Ascending aorta (tissue), 2 donors: ENCODE measurements around the gene ERBB2. TPM values are rescaled to one million over a fixed set of nuclear protein-coding genes. Genes with fewer than 3 reads are reported as not detected.
A peak's percentile ranks its signal among the peaks of the same experiment; 100 is the strongest.

Experiments
- DNase-seq, 2 donors: peaks; one replicate each; pipeline ENCODE4 v3.0.0-alpha.2; 2019; ENCODE audit warnings: low spot score in 2 of 2
- H3K27ac ChIP-seq, 2 donors: fragments of 200-600 bp; sonication (generic); one replicate each; pipeline ENCODE4 v1.5.1; 2016 to 2017; ENCODE audit warnings: mild to moderate bottlenecking in 1 of 2
- H3K27me3 ChIP-seq: fragments of 200-600 bp; sonication (generic); one replicate; pipeline ENCODE4 v1.5.1; 2017
- H3K36me3 ChIP-seq, 2 donors: fragments of 200-600 bp; sonication (generic); one replicate each; pipeline ENCODE4 v1.5.1; 2016
- H3K4me1 ChIP-seq, 2 donors: fragments of 200-600 bp; sonication (generic); one replicate each; pipeline ENCODE4 v1.5.1; 2016 to 2017; ENCODE audit warnings: mild to moderate bottlenecking in 1 of 2
- H3K4me3 ChIP-seq, 2 donors: fragments of 200-600 bp; sonication (generic); one replicate each; pipeline ENCODE4 v1.5.1; 2016 to 2017; ENCODE audit warnings: mild to moderate bottlenecking in 1 of 2
- H3K9me3 ChIP-seq, 2 donors: fragments of 200-600 bp; sonication (generic); one replicate each; pipeline ENCODE4 v1.5.1; 2016
- CTCF ChIP-seq, 3 experiments: fragments of 200-600 bp in 2 of 3; fragments of 450-650 bp in 1 of 3; sonication (generic) in 2 of 3; IDR thresholded peaks; one replicate each; pipeline ENCODE4 v1.5.1; 2016 to 2019; ENCODE audit warnings: antibody characterized with exemption in 3 of 3, mild to moderate bottlenecking in 1 of 3, moderate library complexity in 1 of 3
- intact Hi-C: fragments of 100-400 bp; cut with DNase I; formaldehyde crosslinking; loops from one replicate; pipeline ENCODE4 v1.15.1; 2023
- total RNA-seq: library from RNA; depleted of rRNA; stranded (reverse); fragments of >200 nt; gene quantifications from one replicate; pipeline ENCODE4 v1.1.0, GENCODE V29; 2016

ERBB2 gene
- total RNA-seq, 1 donor from 2014 or later: 124 TPM

GRCh38 chr17:39714234-39714633, 14.4 kb downstream of the ERBB2 start:
- Histone ChIP-seq H3K4me1 (no peaks in the 10 kb centered on the region), H3K9me3 (no peaks in the 10 kb centered on the region), H3K36me3 (peaks cover 78 to 96% of the 10 kb centered on the region in 2 donors), H3K4me3 (no peak overlapping the region), H3K27me3 (no peaks in the 10 kb centered on the region), H3K27ac (no peak overlapping the region)
- DNase-seq: no peak
- no peak for TF ChIP-seq CTCF (IDR thresholded peaks at IDR 0.05)
- intact Hi-C loops: no loop called here

GRCh38 chr17:39715375-39716072, 15.7 kb downstream of the ERBB2 start:
- Histone ChIP-seq H3K36me3 (peaks cover 73 to 96% of the 10 kb centered on the region in 2 donors), H3K27me3 (no peaks in the 10 kb centered on the region), H3K4me1 (no peaks in the 10 kb centered on the region), H3K27ac (no peak overlapping the region), H3K4me3 (no peak overlapping the region), H3K9me3 (no peaks in the 10 kb centered on the region)
- no peak for TF ChIP-seq CTCF (IDR thresholded peaks at IDR 0.05)
- intact Hi-C loops: no loop called here
- no peak for DNase-seq

- intact Hi-C loops: no loop called here
- H3K27me3 ChIP-seq: no peaks in the 10 kb centered on the region
- H3K36me3 ChIP-seq: peaks cover 68 to 94% of the 10 kb centered on the region in 2 donors
- no peak for DNase-seq
- H3K27ac ChIP-seq: peak overlapping the region in 1 of 2 donors; percentile 18
- H3K9me3 ChIP-seq: no peaks in the 10 kb centered on the region
- H3K4me3 ChIP-seq: no peak overlapping the region
- TF ChIP-seq CTCF (IDR thresholded peaks at IDR 0.05): no peak
- no peaks in the 10 kb centered on the region for H3K4me1 ChIP-seq
Measured at GRCh38 chr17:39716073-39716818, 16.4 kb downstream of the ERBB2 start.

GRCh38 chr17:39716879-39717536, 17.1 kb downstream of the ERBB2 start:
- no peaks in the 10 kb centered on the region for H3K9me3 ChIP-seq
- no peak for TF ChIP-seq CTCF (IDR thresholded peaks at IDR 0.05)
- H3K4me3 ChIP-seq: no peak overlapping the region
- intact Hi-C loops: no loop called here
- no peaks in the 10 kb centered on the region for H3K4me1 ChIP-seq
- H3K27ac ChIP-seq: no peak overlapping the region
- peaks cover 64 to 94% of the 10 kb centered on the region in 2 donors for H3K36me3 ChIP-seq
- no peak for DNase-seq
- no peaks in the 10 kb centered on the region for H3K27me3 ChIP-seq

GRCh38 chr17:39717660-39718059, 17.8 kb downstream of the ERBB2 start:
- Histone ChIP-seq H3K36me3 (peaks cover 60 to 92% of the 10 kb centered on the region in 2 donors), H3K9me3 (no peaks in the 10 kb centered on the region), H3K4me1 (no peaks in the 10 kb centered on the region), H3K27me3 (no peaks in the 10 kb centered on the region), H3K27ac (no peak overlapping the region), H3K4me3 (no peak overlapping the region)
- no peak for DNase-seq
- TF ChIP-seq CTCF (IDR thresholded peaks at IDR 0.05): no peak
- intact Hi-C loops: no loop called here
